Activated CD4-positive, alpha-beta T cell treated with anti-CD3 and anti-CD28 coated beads for 24 hours (primary cell): ENCODE measurements around the gene UTP14C.
"Not testable (repeated sequence)": the region's sequence is repeated elsewhere in the genome, so short reads cannot be mapped to it uniquely, and the experiment has no call there.

ENCODE experiments used
- DNase-seq, 2 donors: peaks; one replicate each; pipeline ENCODE4 v3.0.0-alpha.2; 2020; ENCODE audit warnings: low read depth in 2 of 2

The UTP14C gene

DNA sequence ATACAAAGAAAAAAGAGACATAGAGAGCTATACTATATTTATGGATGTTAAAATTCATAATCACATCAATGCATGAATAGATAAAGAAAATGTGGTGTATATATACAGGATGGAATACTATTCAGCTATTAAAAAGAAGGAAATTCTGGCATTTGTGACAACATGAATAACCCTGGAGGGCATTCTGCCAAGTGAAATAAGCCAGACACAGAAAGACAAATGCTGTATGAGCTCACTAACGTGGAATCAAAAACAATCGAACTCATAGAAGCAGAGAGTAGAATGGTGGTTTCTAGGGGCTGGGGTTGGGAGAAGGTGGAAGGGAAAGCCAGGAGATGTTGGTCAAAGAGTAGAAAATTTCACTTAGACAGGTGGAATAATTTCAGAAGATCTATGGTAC is 24.0 kb downstream of the UTP14C start:
- no peak for DNase-seq

DNA sequence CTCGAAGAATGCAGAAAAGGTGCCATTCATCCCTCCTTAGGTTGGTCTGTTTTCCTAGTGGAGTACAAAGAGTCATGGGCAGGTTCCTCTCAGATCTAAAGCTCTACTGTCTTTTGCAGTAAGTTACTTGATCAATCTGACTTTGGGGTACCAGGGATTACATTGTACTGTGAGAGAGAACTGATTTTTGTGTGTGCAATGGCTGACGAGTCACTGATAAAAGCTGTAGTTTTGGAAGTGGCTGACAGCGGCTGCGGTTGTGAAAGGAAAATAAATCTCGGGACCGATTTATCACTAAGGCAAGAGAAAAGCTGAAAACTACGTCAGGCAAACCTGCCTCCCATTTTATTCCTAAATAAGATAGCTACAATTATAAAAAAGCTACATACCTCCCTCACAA is 26.9 kb downstream of the UTP14C start:
- DNase-seq: no peak

DNA sequence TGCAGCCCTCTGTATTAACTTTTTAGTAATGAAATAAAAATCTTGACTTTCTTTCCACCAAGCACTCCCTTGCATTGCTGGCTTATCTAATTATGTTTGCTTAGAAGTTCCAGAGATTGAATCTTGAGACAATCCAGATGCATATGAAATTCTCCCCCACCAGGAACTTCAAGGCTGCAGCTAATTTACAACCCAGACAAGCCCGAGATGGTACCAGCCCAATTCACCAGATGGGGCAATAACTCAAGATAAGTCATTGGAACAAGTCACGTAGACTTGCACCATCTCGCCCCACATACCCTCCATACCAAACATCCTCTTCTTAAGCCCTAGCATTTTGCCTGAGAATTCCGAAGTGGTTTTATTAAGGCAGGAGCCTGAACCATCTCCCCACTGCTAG is 29.0 kb downstream of the UTP14C start:
- no peak for DNase-seq

DNA sequence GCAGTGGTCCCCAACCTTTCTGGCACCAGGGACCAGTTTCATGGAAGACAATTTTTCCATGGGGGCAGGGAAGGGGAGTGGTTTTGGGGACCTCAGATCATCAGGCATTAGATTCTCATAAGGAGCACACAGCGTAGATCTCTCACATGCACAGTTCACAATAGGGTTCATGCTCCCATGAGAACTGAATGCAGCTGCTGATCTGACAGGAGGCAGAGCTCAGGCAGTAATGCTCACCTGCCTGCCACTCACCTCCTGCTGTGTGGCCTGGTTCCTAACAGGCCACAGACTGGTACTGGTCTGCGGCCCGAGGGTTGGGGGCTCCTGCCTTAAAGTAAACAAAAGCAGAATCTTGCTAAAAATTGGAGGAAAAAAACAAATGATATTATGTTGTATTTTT is 36.6 kb downstream of the UTP14C start:
- not testable (repeated sequence) for DNase-seq

DNA sequence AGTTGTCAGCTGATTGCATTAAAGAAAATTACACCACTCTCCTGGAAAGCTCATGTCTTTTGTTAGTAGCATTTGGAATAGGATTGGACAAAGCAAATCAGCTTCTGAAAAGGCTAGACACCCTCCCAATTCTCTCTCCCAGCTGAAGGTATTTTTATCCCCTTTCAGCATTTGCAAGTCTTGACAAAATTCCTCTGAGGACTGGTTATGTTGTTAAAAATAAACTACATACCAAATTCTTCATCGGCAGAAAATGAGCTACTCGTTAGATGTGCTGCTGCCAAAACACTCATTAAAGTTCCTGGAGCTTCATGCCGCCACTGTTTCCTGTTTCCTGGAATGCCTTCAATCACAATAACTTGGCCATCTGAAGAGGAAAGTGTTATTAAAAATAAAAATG is 37.1 kb downstream of the UTP14C start:
- DNase-seq: no peak

DNA sequence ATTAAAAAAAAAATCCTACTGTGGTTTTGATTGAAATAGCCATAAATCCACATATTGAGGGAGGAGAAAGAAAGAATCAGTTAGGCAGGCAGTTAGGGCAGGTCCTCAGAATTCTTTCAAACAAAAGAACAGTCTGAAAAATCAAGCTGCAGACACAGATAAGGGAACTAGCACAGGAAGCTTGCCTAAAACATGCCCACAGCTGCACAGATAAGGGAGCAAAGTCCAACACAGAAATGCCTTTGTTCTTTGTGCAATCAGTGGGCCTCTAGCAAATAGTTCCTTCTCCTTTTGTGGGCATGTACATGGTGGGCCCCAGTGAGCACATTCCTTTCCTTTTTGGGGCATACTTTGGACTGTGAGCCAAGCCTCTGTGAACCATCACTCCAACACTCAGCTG is 42.7 kb downstream of the UTP14C start:
- no peak for DNase-seq

DNA sequence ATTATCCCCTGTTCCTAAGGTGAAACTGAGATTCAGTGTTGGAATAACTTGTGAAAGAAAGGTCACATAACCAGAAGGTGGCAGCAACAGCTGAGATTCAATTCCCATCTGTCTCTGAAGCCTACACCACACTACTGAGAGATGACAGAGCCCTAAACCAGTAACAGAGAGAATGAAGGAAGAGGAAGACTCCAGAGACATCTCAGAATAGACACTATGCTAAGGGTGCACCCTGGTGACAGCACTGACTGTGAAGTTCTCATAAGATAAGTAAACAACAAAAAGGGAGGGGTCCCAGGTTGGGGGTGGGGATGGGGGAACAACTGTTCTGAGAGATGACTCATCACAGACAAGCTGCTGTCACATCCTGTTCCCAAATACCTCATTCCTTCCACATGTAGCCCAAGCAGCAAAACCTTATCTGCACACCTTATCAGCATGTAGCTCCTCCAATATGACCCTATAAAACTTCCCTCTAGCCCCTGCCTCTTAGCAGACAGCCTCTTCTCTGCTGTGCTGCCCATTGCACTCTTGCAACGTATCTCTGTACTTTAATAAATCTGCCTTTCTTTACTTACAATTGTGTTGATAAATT is 46.5 kb downstream of the UTP14C start:
- DNase-seq: no peak
